Heart left ventricle (tissue), 13 donors: ENCODE results near the gene VPS26C.

ENCODE experiments used
- CTCF ChIP-seq, 12 donors: fragments of 200-600 bp; sonication (generic) in 4 of 12; IDR thresholded peaks; one replicate each; pipeline versions ENCODE4 v1.5.0 to v1.8.0; 2018 to 2022; ENCODE audit warnings: antibody characterized with exemption in 12 of 12, mild to moderate bottlenecking in 5 of 12
- POLR2A ChIP-seq, 2 donors: fragments of 450-650 bp; IDR thresholded peaks; one replicate each; pipeline ENCODE4 v1.6.1; 2017; ENCODE audit warnings: antibody characterized with exemption in 2 of 2, mild to moderate bottlenecking in 2 of 2, moderate library complexity in 2 of 2
- donor health status: ischemic (EF 13 %, LVEDD 7.1; RV severe dilation, severe dysfunction).
- donor health status: DM: no; HTN: yes; CAD: no.
- donor health status: DM: no; HTN: no; CAD: no.
- donor health status: ischemic (EF 25% LVEDD 6.9; RV normal size, moderate dysfunction).
- donor health status: ischemic (EF 25% LVEDD 5.7; RV mildly dilated, moderate dysfunction).
- donor health status: ischemic (EF 35%, LVEDD 5.7; RV mildly dilated, moderate dysfunction).
- donor health status: nonischemic (EF 11% LVEDD 7.7; RV severe dilation, severe dysfunction).
- donor health status: DM: yes; HTN: yes; CAD: no.
- donor health status: PGD.
- donor health status: ischemic (EF 29% LVEDD 5.4; RV normal size, mild dysfunction).
- donor health status: nonischemic (EF 23%, LVEDD 6.1; RV moderate dilation, normal function).

GRCh38 chr21:37245151-37245550 is 22.0 kb downstream of the VPS26C start:
- TF ChIP-seq CTCF (IDR thresholded peaks at IDR 0.05) (no peak), POLR2A (IDR thresholded peaks at IDR 0.05) (no peak)
